ENCODE measurements around the gene SYCE1L.
"Not testable (repeated sequence)": the region's sequence is repeated elsewhere in the genome, so short reads cannot be mapped to it uniquely, and the experiment has no call there.

Gene SYCE1L

GRCh38 chr16:77199211-77199610 lies at the start of gene SYCE1L:
SYCE1L (plus strand) TSS chr16:77199408; CDS start chr16:77199452, 44 bp downstream.
- no peak for DNase-seq

GRCh38 chr16:77157346-77158058 lies 41.7 kb upstream of the SYCE1L start:
- DNase-seq = no peak

- DNase-seq = no peak
Observed at GRCh38 chr16:77158293-77158692, 40.9 kb upstream of the SYCE1L start.

- DNase-seq = no peak
Observed at GRCh38 chr16:77165006-77165405, 34.2 kb upstream of the SYCE1L start.

- DNase-seq = not testable (repeated sequence)
Observed at GRCh38 chr16:77165536-77166236, 33.5 kb upstream of the SYCE1L start.

- DNase-seq = no peak
Observed at GRCh38 chr16:77166726-77167125, 32.5 kb upstream of the SYCE1L start.

GRCh38 chr16:77168901-77169300 lies 30.3 kb upstream of the SYCE1L start:
- no peak for DNase-seq

GRCh38 chr16:77169650-77170236 lies 29.5 kb upstream of the SYCE1L start:
- DNase-seq = peak; percentile 46 to 56

GRCh38 chr16:77170805-77171204 lies 28.4 kb upstream of the SYCE1L start:
- no peak for DNase-seq

- DNase-seq = peak in 1 of 2 donors; percentile 36
Observed at GRCh38 chr16:77171745-77172635, 27.2 kb upstream of the SYCE1L start.

- DNase-seq = no peak
Observed at GRCh38 chr16:77172951-77173350, 26.3 kb upstream of the SYCE1L start.

- no peak for DNase-seq
Observed at GRCh38 chr16:77183137-77183536, 16.1 kb upstream of the SYCE1L start.

GRCh38 chr16:77186298-77186697 lies 12.9 kb upstream of the SYCE1L start:
- not testable (repeated sequence) for DNase-seq

- no peak for DNase-seq
Observed at GRCh38 chr16:77190190-77190477, 9.1 kb upstream of the SYCE1L start.

- DNase-seq = peak; percentile 89 to 93
Observed at GRCh38 chr16:77190478-77191258, 8.5 kb upstream of the SYCE1L start, which contains the start of gene MON1B. MON1B (plus strand) TSS chr16:77191190; CDS start chr16:77191486, 296 bp downstream.

GRCh38 chr16:77191259-77191969 lies 7.8 kb upstream of the SYCE1L start:
- peak in 1 of 2 donors; percentile 29 for DNase-seq

- no peak for DNase-seq
Observed at GRCh38 chr16:77193377-77193776, 5.8 kb upstream of the SYCE1L start.

GRCh38 chr16:77194295-77195231 lies 4.6 kb upstream of the SYCE1L start:
- no peak for DNase-seq

- no peak for DNase-seq
Observed at GRCh38 chr16:77195411-77195810, 3.8 kb upstream of the SYCE1L start.

- DNase-seq = no peak
Observed at GRCh38 chr16:77197747-77198146, 1.5 kb upstream of the SYCE1L start.

Data from stimulated activated CD4-positive, alpha-beta T cell treated with anti-CD3 and anti-CD28 coated beads, Interleukin-2, amount 100 ng/mL, for 24 hours (primary cell).